Activated T-cell treated with anti-CD3 and anti-CD28 coated beads, Interleukin-2, amount 50 U/mL, for 24 hours (primary cell): ENCODE data around the gene CINP.
A peak's percentile ranks its signal among the peaks of the same experiment; 100 is the strongest.

Experiments used
- DNase-seq: peaks from one replicate; pipeline ENCODE4 v3.0.0-alpha.2; 2020
- H3K27ac Mint-ChIP-seq: 2 replicates; pipeline ENCODE4 v1.8.0; 2020; ENCODE audit warnings: mild to moderate bottlenecking, mixed read lengths
- H3K27me3 Mint-ChIP-seq: 2 replicates; pipeline ENCODE4 v1.8.0; 2020; ENCODE audit warnings: mixed read lengths
- H3K36me3 Mint-ChIP-seq: 2 replicates; pipeline ENCODE4 v1.8.0; 2020; ENCODE audit warnings: low read depth, mixed read lengths
- H3K4me1 Mint-ChIP-seq: 2 replicates; pipeline ENCODE4 v1.8.0; 2020; ENCODE audit warnings: low read depth, mixed read lengths
- H3K4me3 Mint-ChIP-seq: 2 replicates; pipeline ENCODE4 v1.8.0; 2020; ENCODE audit warnings: mild to moderate bottlenecking, moderate library complexity, mixed read lengths
- H3K9me3 Mint-ChIP-seq: 2 replicates; pipeline ENCODE4 v1.8.0; 2020; ENCODE audit warnings: mixed read lengths

Gene CINP

DNA sequence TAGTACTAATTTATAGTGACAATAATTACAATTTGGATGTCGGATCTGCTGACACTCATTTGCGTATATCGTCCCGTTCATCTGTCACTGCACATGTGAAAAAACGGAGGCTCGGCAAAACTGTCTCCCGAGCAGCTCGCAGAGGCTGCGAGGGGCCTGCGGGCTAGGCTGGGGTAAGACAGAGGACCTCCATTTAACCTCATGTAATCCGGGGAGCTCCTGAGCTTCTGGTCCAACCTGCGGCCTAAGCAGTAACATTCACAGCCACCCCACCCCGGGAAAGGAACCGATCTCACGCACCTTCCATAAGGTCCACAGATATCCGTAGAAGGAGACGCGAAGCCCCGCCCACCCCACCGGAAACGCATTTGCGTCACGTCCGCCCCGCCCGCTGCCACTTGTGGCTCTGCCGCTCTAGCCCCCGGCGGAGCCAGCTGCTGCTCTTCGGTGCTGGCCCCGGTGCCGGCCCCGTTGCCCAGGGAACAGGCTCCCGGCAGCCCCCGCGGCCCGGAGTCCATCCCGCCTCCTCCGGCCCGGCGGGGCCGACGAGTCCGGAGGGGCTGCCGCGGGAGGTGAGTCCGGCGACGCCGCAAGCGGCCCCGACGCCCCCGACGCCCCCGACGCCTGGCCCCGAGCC is at the start of gene CINP, which contains the start of gene TECPR2:
Gene CINP, minus strand, starts transcription at position 346 of the 637 bp plus-strand sequence. Its CDS starts 39 bp downstream, at position 307.
Gene TECPR2, plus strand, starts transcription at position 397 of the 637 bp plus-strand sequence. CDS start 13,781 bp downstream, outside the sequence.
- no peak within 1 kb of the TSS for H3K4me3 Mint-ChIP-seq
- H3K9me3 Mint-ChIP-seq: no peaks in the 10 kb centered on the region
- peaks cover 42% of the 10 kb centered on the region for H3K36me3 Mint-ChIP-seq
- H3K27ac Mint-ChIP-seq: peak within 1 kb of the TSS; percentile 99
- H3K4me1 Mint-ChIP-seq: peaks cover 42% of the 10 kb centered on the region
- H3K27me3 Mint-ChIP-seq: no peaks in the 10 kb centered on the region
- DNase-seq: peak; percentile 97

DNA sequence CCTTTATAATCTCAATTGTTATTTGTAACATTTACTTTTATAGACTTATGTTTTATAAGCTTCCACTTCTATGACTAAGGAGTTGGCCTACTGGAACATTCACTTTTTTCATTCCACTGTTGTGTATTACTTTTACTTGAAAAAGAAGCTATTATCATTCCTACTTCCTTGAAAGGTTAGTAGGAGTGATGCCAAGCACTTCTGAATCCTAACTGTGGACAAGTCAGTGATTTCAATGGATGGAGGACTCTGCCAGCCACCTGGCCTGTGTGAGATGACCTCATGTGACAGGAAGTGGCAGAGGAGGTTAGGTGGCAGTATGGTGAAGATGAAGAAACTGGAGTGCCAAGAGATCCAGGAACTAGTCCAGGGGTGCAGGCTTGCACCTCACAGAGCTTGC is 46.0 kb upstream of the CINP start:
- Mint-ChIP-seq H3K36me3 (peaks cover 27% of the 10 kb centered on the region), H3K27me3 (no peaks in the 10 kb centered on the region), H3K4me1 (peaks cover 5% of the 10 kb centered on the region), H3K9me3 (peaks cover 2% of the 10 kb centered on the region), H3K27ac (no peak overlapping the region), H3K4me3 (no peak overlapping the region)
- DNase-seq: no peak

DNA sequence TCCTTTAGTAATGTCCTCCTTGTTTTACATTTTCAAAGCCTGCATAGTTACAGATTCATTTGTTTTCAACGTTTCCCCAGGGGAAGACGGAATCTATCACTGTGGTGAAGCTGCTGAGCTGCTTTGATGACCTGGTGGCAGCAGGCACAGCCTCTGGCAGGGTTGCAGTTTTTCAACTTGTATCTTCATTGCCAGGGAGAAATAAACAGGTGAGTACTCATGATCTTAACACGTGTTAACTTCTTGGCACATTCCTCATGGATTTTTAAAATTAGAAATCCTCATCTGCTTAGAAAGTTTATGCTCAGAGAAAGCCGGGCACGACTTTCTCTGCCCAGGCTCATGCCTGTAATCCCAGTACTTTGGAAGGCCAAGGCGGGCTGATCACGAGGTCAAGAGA is 44.6 kb upstream of the CINP start:
- no peak overlapping the region for H3K4me3 Mint-ChIP-seq
- no peak for DNase-seq
- no peak overlapping the region for H3K27ac Mint-ChIP-seq
- H3K36me3 Mint-ChIP-seq: peaks cover 41% of the 10 kb centered on the region
- H3K27me3 Mint-ChIP-seq: no peaks in the 10 kb centered on the region
- H3K4me1 Mint-ChIP-seq: peaks cover 5% of the 10 kb centered on the region
- peaks cover 15% of the 10 kb centered on the region for H3K9me3 Mint-ChIP-seq

DNA sequence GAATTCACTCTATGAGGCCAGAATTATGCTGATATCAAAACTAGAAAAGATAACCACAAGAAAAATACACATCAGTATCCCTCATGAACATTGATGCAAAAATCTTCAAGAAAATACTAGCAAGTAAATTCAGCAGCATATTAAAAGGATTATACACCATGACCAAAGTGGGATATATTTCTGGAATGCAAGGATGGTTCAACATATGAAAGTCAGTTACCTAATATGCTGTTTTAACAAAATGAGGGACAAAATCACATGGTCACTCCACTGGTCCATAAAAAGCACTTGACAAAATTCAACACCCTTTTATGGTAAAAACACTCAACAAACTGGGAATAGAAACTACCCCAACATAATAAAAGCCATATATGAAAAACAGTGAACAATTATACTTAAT is 40.3 kb upstream of the CINP start:
- H3K27ac Mint-ChIP-seq: no peak overlapping the region
- peaks cover 3% of the 10 kb centered on the region for H3K4me1 Mint-ChIP-seq
- H3K4me3 Mint-ChIP-seq: no peak overlapping the region
- peaks cover 37% of the 10 kb centered on the region for H3K36me3 Mint-ChIP-seq
- no peaks in the 10 kb centered on the region for H3K27me3 Mint-ChIP-seq
- peaks cover 28% of the 10 kb centered on the region for H3K9me3 Mint-ChIP-seq
- no peak for DNase-seq

DNA sequence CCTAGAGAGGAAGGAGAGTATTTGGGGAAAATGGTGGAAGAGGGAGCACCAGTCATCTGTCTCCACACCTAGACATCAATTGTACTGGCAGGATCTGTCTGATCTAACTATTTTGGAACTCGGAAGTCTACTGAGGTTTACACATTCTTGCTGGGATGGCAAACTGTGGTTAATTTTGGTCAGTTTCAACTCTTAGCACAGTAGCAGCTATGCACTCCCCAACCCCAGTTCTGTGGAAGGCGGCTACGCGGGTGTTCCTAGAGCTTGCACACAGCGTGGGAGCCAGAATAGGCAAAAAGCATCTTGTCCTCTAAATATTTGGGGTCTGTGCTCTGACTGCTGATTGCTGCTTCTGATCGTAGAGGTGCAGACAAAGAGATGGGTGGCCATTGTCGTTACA is 33.8 kb upstream of the CINP start:
- H3K9me3 Mint-ChIP-seq: peaks cover 8% of the 10 kb centered on the region

DNA sequence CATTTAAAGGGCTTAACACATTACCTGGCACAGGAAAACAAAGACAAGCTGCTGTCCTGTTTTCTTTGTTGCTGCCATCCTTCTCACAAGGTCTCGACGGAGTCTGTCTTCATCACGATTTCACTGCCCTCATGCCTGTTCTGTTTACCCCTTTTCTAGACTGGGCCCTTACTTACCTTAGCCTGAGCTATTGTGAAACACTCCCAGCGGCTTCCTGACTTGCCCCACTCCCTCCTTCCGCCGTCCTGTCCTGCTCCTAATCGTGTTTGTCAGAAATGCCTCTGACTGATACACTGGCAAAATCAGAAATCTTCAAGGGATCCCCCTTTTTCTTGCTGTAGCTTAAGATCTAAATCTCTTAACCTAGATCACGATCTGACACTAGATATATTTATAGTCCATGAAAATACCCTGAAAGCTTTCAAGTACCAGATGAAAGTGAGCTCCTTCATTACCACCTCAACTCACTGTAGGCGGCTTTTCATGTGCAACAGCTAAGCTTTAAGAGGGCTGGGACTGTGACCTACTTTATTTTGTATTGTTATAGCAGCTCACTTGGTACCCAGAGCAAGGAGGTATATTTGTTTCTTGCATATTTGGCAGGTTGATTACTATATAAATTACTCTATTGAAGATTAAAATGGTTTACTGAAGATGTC is 32.2 kb upstream of the CINP start:
- peaks cover 16% of the 10 kb centered on the region for H3K4me1 Mint-ChIP-seq
- H3K9me3 Mint-ChIP-seq: peaks cover 8% of the 10 kb centered on the region
- H3K27ac Mint-ChIP-seq: peak overlapping the region; percentile 80
- no peaks in the 10 kb centered on the region for H3K27me3 Mint-ChIP-seq
- peaks cover 36% of the 10 kb centered on the region for H3K36me3 Mint-ChIP-seq
- H3K4me3 Mint-ChIP-seq: peak overlapping the region; percentile 10
- DNase-seq: no peak

More for the DNA sequence above, 33.8 kb upstream of the CINP start:
- DNase-seq: no peak
- Mint-ChIP-seq H3K27me3 (no peaks in the 10 kb centered on the region), H3K27ac (no peak overlapping the region), H3K4me1 (peaks cover 16% of the 10 kb centered on the region), H3K36me3 (peaks cover 35% of the 10 kb centered on the region), H3K4me3 (no peak overlapping the region)

DNA sequence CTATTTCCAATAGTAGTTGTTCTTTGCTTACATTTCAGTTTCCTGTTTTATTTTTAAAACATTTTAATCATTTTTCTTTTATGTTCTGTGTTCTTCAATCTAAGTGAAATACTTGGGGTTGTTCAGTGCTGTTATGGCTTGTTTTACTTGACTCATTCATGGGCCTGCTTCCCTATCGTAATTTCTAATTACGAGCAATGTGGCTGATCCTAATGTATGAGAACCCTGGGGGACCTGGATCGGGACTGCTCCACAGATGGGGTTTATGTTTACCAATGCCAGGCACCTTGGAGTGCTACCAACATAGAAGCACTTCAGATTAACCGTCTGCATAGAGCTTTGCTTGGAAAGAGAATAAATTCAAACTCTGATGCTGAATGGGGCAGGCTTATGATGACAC is 29.8 kb upstream of the CINP start:
- no peak for DNase-seq
- Mint-ChIP-seq H3K4me1 (peaks cover 14% of the 10 kb centered on the region), H3K36me3 (peaks cover 23% of the 10 kb centered on the region), H3K27me3 (no peaks in the 10 kb centered on the region), H3K27ac (no peak overlapping the region), H3K4me3 (no peak overlapping the region), H3K9me3 (no peaks in the 10 kb centered on the region)

DNA sequence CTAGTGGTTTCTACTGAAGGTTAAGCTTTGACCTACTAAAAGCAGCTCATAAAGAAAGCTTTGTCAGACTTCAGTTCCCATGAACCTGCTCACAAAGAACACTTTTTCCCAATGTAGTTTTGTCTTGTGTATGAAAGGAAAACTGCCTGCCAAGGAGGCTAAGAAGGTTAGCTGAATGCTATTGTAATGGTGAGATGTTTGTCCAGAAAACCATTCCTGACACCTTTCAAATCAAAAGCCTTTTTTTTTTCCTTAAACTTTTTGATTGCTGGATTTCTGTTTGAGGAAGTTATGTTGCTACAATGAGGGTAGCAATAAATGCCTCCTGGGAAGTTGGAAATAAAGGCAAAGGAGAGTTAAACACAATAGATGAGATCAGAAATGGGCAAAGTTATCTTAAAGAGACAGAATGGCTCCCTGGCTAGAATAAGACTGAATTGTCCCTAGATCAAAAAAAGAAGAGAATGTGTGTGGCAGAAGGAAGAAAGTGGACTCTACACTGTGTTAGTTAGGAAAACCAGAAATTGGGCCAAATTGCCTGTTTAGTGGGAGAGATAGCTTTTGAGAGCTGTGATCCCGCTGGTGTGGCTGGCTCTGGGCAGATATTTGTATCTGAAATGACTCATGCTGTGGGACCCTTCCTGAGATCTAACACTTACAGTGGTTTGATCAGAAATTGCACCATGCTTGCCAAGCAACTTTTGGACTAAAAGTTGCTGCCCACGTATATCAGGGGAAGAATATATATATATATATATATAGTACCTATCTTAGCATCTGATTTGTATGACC is 27.6 kb upstream of the CINP start:
- peaks cover 14% of the 10 kb centered on the region for H3K4me1 Mint-ChIP-seq
- no peak overlapping the region for H3K27ac Mint-ChIP-seq
- H3K4me3 Mint-ChIP-seq: no peak overlapping the region
- no peak for DNase-seq
- peaks cover 23% of the 10 kb centered on the region for H3K36me3 Mint-ChIP-seq
- H3K9me3 Mint-ChIP-seq: no peaks in the 10 kb centered on the region
- no peaks in the 10 kb centered on the region for H3K27me3 Mint-ChIP-seq

DNA sequence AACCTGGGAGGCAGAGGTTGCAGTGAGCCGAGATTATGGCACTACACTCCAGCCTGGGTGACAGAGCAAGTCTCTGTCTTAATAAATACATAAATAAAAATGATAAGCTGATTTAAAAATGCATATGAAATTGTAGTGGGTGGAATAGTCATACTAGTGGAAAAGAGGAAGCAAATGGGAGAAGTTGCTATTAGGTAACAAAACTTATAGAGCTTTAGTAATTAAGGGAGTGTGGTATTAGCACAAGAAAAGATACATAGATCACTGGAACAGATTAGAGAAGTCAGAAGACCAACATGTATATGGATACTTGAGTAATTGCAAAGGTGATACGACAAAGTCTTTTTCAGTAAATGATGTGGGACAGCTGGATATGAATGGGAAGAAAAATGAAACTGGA is 26.6 kb upstream of the CINP start:
- Mint-ChIP-seq H3K9me3 (no peaks in the 10 kb centered on the region), H3K27me3 (no peaks in the 10 kb centered on the region), H3K27ac (no peak overlapping the region), H3K36me3 (peaks cover 25% of the 10 kb centered on the region), H3K4me1 (peaks cover 5% of the 10 kb centered on the region), H3K4me3 (no peak overlapping the region)
- DNase-seq: no peak

DNA sequence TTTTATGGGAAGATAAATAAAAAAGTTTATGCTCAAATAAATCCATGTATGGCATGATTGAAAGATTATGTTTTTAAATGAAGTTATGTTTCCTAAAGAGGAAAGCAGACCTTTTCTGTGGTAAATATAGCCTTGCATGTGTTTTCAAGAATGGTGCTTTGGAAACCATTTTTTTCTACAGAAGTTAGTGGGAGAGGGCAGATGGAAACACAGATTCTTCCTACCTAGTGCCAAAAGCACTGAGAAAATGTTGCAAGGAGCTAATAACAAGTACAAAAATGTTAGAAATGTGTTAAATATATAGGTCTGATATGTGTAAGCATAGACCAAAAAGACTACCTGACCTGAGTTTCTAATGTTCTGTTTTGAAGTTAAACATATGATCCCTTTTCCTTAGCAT is 24.4 kb upstream of the CINP start:
- no peak overlapping the region for H3K4me3 Mint-ChIP-seq
- no peaks in the 10 kb centered on the region for H3K27me3 Mint-ChIP-seq
- no peaks in the 10 kb centered on the region for H3K9me3 Mint-ChIP-seq
- no peak for DNase-seq
- H3K27ac Mint-ChIP-seq: no peak overlapping the region
- H3K4me1 Mint-ChIP-seq: peaks cover under 1% of the 10 kb centered on the region
- H3K36me3 Mint-ChIP-seq: peaks cover 21% of the 10 kb centered on the region

DNA sequence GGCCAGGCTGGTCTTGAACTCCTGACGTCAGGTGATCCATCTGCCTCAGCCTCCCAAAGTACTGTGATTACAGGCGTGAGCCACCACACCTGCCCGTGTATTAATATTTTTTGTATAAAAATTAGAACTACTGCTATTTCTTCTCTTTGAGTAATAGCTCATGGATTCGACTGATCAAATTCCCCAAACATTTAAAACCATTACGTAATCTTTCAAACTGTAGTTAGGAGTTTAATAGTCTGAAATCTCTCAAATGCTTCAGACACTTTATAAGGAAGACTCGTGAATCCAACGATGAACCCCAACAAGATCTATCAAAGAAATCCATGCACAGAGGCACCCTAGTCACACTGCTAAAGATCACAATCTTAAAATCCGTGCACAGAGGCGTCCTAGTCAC is 16.1 kb upstream of the CINP start:
- H3K9me3 Mint-ChIP-seq: no peaks in the 10 kb centered on the region
- H3K4me1 Mint-ChIP-seq: peaks cover 21% of the 10 kb centered on the region
- no peak overlapping the region for H3K4me3 Mint-ChIP-seq
- no peak overlapping the region for H3K27ac Mint-ChIP-seq
- H3K27me3 Mint-ChIP-seq: no peaks in the 10 kb centered on the region
- peaks cover 30% of the 10 kb centered on the region for H3K36me3 Mint-ChIP-seq
- DNase-seq: no peak

DNA sequence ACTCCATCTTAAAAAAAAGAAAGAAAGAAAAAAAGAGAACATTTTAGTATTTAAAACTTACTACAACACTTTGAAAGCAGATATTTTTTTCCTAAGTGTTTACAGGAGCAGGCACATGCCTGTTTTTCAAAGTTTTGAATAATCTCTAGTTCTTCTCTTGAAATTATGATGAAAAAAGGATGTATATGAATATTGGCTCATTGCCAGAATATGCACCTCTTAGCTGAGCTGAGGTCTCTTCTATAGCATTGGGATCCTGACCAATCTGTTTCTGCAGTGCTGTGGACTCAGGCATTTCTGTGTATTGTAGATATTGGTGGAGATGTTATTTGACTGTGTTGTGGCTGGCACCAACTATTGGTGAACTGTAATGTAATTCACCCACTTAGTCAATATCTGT is 15.0 kb upstream of the CINP start:
- H3K36me3 Mint-ChIP-seq: peaks cover 30% of the 10 kb centered on the region
- no peak for DNase-seq
- H3K4me3 Mint-ChIP-seq: no peak overlapping the region
- H3K27ac Mint-ChIP-seq: no peak overlapping the region
- no peaks in the 10 kb centered on the region for H3K9me3 Mint-ChIP-seq
- H3K4me1 Mint-ChIP-seq: peaks cover 27% of the 10 kb centered on the region
- H3K27me3 Mint-ChIP-seq: no peaks in the 10 kb centered on the region

DNA sequence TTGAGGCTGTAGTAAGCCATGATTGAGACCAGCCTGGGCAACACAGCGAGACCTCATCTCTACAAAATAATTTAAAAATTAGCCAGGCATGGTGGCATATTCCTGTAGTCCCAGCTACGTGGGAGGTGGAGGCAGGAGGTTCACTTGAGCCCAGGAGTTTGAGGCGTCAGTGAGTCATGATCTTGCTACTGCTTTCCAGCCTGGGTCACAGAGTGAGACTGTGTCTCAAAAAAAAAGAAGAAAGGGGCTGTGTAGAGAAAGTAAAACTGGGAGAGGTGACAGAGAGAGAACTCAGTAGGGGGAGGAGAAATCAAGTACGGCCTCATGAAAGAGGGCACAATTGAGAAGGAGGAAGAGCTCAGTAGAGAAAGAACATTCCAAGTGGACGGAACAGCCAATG is 12.4 kb upstream of the CINP start:
- DNase-seq: no peak
- H3K9me3 Mint-ChIP-seq: no peaks in the 10 kb centered on the region

DNA sequence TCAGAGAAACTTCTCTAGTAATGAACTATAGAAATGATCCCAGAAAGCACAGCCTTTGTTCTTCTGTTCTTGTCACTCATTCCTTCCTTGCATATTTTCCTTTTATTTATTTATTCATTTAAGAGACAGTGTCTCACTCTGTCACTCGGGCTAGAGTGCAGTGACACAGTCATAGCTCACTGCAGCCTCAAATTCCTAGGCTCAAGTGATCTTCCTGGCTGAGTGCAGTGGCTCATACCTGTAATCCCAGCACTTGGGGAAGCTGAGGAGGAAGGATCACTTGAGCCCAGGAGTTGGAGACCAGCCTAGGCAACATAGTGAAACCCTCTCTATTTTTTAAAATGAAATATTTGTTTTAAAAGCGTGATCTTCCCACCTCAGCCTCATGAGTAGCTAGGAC is 11.6 kb upstream of the CINP start:
- Mint-ChIP-seq H3K27ac (no peak overlapping the region), H3K9me3 (no peaks in the 10 kb centered on the region), H3K4me3 (no peak overlapping the region), H3K36me3 (peaks cover 21% of the 10 kb centered on the region), H3K27me3 (no peaks in the 10 kb centered on the region), H3K4me1 (peaks cover 36% of the 10 kb centered on the region)
- DNase-seq: no peak

More for the DNA sequence above, 12.4 kb upstream of the CINP start:
- Mint-ChIP-seq H3K4me3 (no peak overlapping the region), H3K36me3 (peaks cover 22% of the 10 kb centered on the region), H3K27ac (peak overlapping the region; percentile 44), H3K27me3 (no peaks in the 10 kb centered on the region), H3K4me1 (peaks cover 36% of the 10 kb centered on the region)

DNA sequence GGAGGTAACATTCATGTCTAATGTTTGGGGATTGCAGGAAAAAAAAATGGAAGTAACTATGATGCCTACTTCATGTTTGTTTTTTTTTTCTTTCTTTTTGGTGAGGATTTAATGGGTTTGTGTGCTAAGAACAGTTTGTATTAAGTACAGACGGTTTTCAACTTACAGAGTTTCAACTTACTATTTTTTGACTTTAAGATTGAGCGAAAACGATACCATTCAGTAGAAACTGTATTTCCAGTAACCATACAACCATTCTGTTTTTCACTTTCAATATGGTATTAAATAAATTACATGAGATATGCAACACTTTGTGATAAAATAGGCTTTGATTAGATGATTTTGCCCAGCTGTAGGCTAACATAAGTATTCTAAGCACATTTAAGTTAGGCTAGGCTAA is 10.4 kb upstream of the CINP start:
- no peaks in the 10 kb centered on the region for H3K27me3 Mint-ChIP-seq
- peak overlapping the region; percentile 20 for H3K27ac Mint-ChIP-seq
- no peak overlapping the region for H3K4me3 Mint-ChIP-seq
- H3K9me3 Mint-ChIP-seq: no peaks in the 10 kb centered on the region
- DNase-seq: no peak
- peaks cover 14% of the 10 kb centered on the region for H3K36me3 Mint-ChIP-seq
- H3K4me1 Mint-ChIP-seq: peaks cover 45% of the 10 kb centered on the region
